Mucosa of descending colon (tissue), 3 donors: ENCODE results near the gene HOXD10. TPM values are rescaled to one million over a fixed set of nuclear protein-coding genes. Genes with fewer than 3 reads are reported as not detected.

Experiments
- ATAC-seq: fragments of 200-7000 bp; cut with Tn5 transposase; one replicate; pipeline ENCODE4 v1.9.1; 2020; ENCODE audit warnings: mild to moderate bottlenecking, moderate library complexity
- DNase-seq, 3 donors: peaks; one replicate each; pipeline ENCODE4 v3.0.0-alpha.2; 2020
- H3K36me3 ChIP-seq: fragments of 200-600 bp; one replicate; pipeline ENCODE4 v1.8.0; 2021; ENCODE audit warnings: low read depth, mild to moderate bottlenecking
- H3K4me1 ChIP-seq: fragments of 200-600 bp; one replicate; pipeline ENCODE4 v1.8.0; 2021; ENCODE audit warnings: low read depth, mild to moderate bottlenecking
- H3K4me3 ChIP-seq: fragments of 200-600 bp; one replicate; pipeline ENCODE4 v1.8.0; 2021; ENCODE audit warnings: mild to moderate bottlenecking
- H3K9me3 ChIP-seq: fragments of 200-600 bp; one replicate; pipeline ENCODE4 v1.8.0; 2021; ENCODE audit warnings: mild to moderate bottlenecking
- intact Hi-C, 2 donors: fragments of 100-400 bp; cut with DNase I in 1 of 2; cut with micrococcal nuclease in 1 of 2; formaldehyde crosslinking; loops; one replicate each; pipeline versions ENCODE4 v1.11.0 to v1.11.1; 2022; cut with DNase I, micrococcal nuclease
- total RNA-seq, 3 donors: library from RNA; stranded (reverse); fragmentation: NEBNext Ultra II Directional in 2 of 3; extraction: Animal tissue kit (Norgen Biotek cat#: 25700) in 2 of 3; gene quantifications; one replicate each; pipeline versions ENCODE4 v1.2.1 to v1.2.4, GENCODE V29; 2021 to 2023
- TF ChIP-seq, protein P1 (sequence below): fragments of 200-600 bp; IDR thresholded peaks from one replicate; pipeline ENCODE4 v1.8.0; 2022; ENCODE audit warnings: antibody characterized with exemption, mild to moderate bottlenecking
- donor health status: DM: no; HTN: no; CAD: no; lungs with moderate emphysema.
- donor health status: DM: no; HTN: no; CAD: no.
- donor health status: DM: no; HTN: yes; CAD: no.

The HOXD10 gene
- total RNA-seq, 3 donors from 2014 or later = 1.8 to 4.1 (median 3.0) TPM

DNA sequence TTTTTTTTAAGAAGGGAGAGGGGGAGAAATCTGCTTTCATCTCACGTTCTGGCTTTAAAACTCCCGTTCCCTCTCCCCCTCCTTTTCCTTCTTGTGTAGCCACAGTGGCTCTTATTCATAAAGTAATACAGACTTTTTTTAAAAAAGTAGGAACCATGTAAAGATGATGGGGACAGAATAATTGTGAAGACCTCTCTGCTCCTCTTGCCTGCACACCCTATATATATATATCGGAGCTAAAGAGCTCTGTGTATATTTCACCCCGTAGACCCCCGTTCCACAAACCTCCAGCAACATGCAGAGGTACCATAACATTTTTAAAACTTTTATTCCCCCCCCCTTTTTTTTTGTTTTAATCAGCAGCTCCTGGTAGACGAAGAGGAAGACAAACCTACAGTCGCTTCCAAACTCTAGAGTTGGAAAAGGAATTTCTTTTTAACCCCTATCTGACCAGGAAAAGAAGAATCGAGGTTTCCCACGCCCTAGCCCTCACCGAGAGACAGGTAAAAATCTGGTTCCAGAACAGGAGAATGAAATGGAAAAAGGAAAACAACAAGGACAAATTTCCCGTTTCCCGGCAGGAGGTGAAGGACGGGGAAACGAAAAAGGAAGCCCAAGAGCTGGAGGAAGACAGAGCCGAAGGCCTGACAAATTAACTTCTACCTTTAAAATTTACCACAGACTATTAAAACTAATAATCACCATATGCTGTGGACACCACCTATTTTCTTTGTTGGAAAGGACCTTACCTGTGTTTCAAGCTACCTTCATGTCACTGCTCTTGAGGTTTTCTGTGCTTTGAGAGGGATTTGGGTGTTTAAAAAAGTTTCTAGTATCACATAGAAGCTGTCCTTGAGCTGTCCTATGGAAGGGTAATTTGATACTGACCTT is 14.6 kb downstream of the HOXD10 start:
- intact Hi-C loops = no loop called here
- TF ChIP-seq, protein P1, sequence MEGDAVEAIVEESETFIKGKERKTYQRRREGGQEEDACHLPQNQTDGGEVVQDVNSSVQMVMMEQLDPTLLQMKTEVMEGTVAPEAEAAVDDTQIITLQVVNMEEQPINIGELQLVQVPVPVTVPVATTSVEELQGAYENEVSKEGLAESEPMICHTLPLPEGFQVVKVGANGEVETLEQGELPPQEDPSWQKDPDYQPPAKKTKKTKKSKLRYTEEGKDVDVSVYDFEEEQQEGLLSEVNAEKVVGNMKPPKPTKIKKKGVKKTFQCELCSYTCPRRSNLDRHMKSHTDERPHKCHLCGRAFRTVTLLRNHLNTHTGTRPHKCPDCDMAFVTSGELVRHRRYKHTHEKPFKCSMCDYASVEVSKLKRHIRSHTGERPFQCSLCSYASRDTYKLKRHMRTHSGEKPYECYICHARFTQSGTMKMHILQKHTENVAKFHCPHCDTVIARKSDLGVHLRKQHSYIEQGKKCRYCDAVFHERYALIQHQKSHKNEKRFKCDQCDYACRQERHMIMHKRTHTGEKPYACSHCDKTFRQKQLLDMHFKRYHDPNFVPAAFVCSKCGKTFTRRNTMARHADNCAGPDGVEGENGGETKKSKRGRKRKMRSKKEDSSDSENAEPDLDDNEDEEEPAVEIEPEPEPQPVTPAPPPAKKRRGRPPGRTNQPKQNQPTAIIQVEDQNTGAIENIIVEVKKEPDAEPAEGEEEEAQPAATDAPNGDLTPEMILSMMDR = no peak
- Histone ChIP-seq H3K9me3 (no peaks in the 10 kb centered on the region), H3K4me1 (peaks cover 17% of the 10 kb centered on the region), H3K4me3 (peak overlapping the region; percentile 36), H3K36me3 (no peaks in the 10 kb centered on the region)
- no peak for ATAC-seq
- no peak for DNase-seq

DNA sequence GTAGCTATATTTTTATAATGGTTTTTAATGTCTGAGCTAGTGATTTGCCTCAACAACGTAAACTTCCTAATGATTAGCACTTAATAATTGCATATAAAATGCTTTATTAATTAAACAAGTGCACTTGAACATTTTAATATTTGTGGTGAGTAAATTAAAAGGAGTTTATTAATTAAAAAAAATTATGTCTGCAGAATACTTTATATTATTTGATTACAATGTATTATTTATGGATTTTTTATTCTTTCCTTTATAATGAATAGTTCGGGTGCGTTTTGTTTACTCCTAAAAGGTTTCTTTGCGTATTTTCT is 15.2 kb downstream of the HOXD10 start:
- H3K36me3 ChIP-seq = no peaks in the 10 kb centered on the region
- H3K4me3 ChIP-seq = no peak overlapping the region
- ATAC-seq (no peak), DNase-seq (no peak)
- intact Hi-C loops = no loop called here
- no peaks in the 10 kb centered on the region for H3K9me3 ChIP-seq
- TF ChIP-seq, protein P1 = no peak
- H3K4me1 ChIP-seq = peaks cover 17% of the 10 kb centered on the region

DNA sequence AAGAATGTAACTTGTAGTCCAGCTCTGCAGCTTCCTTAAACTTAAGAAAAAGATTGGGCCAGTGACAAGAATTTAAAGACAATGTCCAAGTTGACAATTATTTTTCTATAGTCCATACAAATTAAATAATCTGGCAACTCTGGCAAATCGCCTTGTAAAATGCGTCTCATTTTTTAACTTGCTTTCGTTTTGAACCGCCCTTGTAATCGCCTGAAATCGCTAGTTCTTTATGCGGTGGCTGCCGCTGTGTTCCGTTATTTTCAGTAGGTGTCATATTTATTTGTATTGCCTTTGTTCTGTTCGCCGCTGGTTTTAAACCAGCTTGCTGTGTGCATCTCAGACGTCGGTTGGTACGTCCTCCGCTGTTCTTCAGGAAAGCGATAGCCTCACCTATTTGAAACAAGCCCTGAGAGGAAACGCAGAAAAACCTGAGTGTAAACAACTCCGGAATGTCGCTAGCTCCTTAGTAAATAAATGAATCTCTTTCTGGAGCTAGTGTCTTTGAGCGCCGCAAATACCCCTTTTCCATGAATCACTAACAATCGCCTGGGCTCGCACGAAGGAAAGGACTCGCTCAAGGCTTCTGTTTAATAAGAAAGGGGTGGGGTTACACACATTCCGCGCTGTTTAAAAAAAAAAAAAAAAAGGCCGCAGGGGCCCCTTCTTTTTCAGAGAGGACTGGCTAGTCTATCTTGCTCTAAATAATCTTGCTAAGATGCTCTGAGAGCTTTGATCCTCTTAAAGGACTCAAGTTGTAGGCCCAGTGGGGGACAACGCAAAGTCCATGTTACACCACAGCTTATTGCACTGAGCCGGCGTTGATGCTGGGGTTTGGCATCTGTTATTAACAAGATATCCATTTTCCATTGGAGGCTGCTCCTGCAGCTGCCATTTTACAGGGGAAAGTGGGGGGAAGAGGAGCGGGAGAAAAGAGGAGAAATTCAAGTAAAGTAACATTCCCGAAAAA is 15.9 kb downstream of the HOXD10 start:
- no peak for DNase-seq
- peaks cover 14% of the 10 kb centered on the region for H3K4me1 ChIP-seq
- intact Hi-C loops = no loop called here

DNA sequence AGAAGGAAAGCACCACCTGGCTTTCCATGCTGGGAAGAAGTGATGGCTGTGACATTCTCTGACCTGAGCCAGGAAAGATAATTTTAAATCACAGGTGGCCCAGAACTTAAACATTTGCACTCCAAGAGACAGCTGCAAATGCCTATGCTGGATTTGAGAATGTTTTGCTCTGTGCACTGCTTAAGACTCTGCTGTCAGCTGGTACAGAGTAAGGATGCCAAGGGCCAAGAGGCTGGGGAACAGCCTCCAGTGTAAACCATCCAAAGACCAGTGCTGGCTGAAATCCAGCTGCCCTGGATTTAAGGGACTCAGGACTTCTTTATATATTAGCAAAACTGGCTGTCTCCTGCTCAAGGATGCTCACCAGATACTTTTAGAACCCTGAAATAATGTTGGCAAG is 16.8 kb downstream of the HOXD10 start:
- H3K4me1 ChIP-seq = peaks cover 11% of the 10 kb centered on the region
- ATAC-seq = no peak
- TF ChIP-seq, protein P1 = no peak
- H3K36me3 ChIP-seq = no peaks in the 10 kb centered on the region
- H3K9me3 ChIP-seq = no peaks in the 10 kb centered on the region
- DNase-seq = no peak
- no peak overlapping the region for H3K4me3 ChIP-seq
- intact Hi-C loops = no loop called here

More for the DNA sequence above, 15.9 kb downstream of the HOXD10 start:
- H3K36me3 ChIP-seq = no peaks in the 10 kb centered on the region
- no peak for ATAC-seq
- H3K4me3 ChIP-seq = no peak overlapping the region
- TF ChIP-seq, protein P1 = no peak
- no peaks in the 10 kb centered on the region for H3K9me3 ChIP-seq

DNA sequence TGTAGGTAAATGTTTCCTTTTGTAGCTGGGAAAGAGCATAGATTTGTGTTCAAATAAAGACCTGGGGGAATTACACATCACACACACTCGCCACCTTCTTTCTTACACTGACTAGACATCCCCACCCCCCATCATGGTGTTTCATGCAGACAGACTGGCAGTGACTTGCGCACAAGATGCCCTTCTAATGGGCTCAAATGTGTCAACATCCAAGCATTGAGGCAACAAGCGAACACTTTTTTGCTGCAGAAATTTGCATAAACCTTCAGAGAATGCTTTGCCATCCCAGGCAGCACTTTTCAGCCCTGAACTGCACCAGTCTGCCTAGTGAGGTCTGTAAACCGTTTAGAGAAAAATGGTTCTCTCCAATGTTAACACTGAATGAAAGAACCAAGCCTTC is 17.5 kb downstream of the HOXD10 start:
- peaks cover 4% of the 10 kb centered on the region for H3K4me1 ChIP-seq
- no peak for DNase-seq
- H3K36me3 ChIP-seq = no peaks in the 10 kb centered on the region
- no peak overlapping the region for H3K4me3 ChIP-seq
- no peak for ATAC-seq
- TF ChIP-seq, protein P1 = no peak
- intact Hi-C loops = no loop called here
- H3K9me3 ChIP-seq = no peaks in the 10 kb centered on the region
